Left lung (tissue), 10 donors: ENCODE results near the gene C6orf132. TPM values are rescaled to one million over a fixed set of nuclear protein-coding genes. Genes with fewer than 3 reads are reported as not detected.

Experiments
- ATAC-seq: fragments of 200-7000 bp; cut with Tn5 transposase; one replicate; pipeline ENCODE4 v1.9.1; 2020; ENCODE audit warnings: moderate library complexity
- DNase-seq, 4 donors: peaks; one replicate each; pipeline ENCODE4 v3.0.0-alpha.2; 2013 to 2020
- H3K27ac ChIP-seq, 2 donors: fragments of 200-600 bp; sonication (generic) in 1 of 2; one replicate each; pipeline versions ENCODE4 v1.5.0 to v1.8.0; 2020 to 2021
- H3K27me3 ChIP-seq, 2 donors: fragments of 200-600 bp; sonication (generic) in 1 of 2; one replicate each; pipeline versions ENCODE4 v1.5.0 to v1.8.0; 2020 to 2021
- H3K36me3 ChIP-seq, 2 donors: fragments of 200-600 bp; sonication (generic) in 1 of 2; one replicate each; pipeline versions ENCODE4 v1.5.0 to v1.8.0; 2020 to 2021
- H3K4me1 ChIP-seq, 2 donors: fragments of 200-600 bp; one replicate each; pipeline ENCODE4 v1.8.0; 2021
- H3K4me3 ChIP-seq, 2 donors: fragments of 200-600 bp; sonication (generic) in 1 of 2; one replicate each; pipeline versions ENCODE4 v1.5.0 to v1.8.0; 2020 to 2021; ENCODE audit warnings: mild to moderate bottlenecking in 1 of 2
- H3K9me3 ChIP-seq, 2 donors: fragments of 200-600 bp; sonication (generic) in 1 of 2; one replicate each; pipeline versions ENCODE4 v1.5.0 to v1.8.0; 2020 to 2021
- intact Hi-C, 2 donors: fragments of 100-400 bp; cut with DNase I; formaldehyde crosslinking; loops; one replicate each; pipeline versions ENCODE4 v1.11.2 to v1.14.2; 2022
- polyA plus RNA-seq, 6 donors: library from polyadenylated mRNA; unstranded; fragments of 120-200 nt; gene quantifications; one replicate each; pipeline ENCODE4 v1.2.1, GENCODE V29; 2013; ENCODE audit not compliant: insufficient read length in 6 of 6
- total RNA-seq, 2 donors: library from RNA; stranded (reverse); fragmentation: NEBNext Ultra II Directional; extraction: Animal tissue kit (Norgen Biotek cat#: 25700); gene quantifications; one replicate each; pipeline ENCODE4 v1.2.1, GENCODE V29; 2021
- TF ChIP-seq, protein P1 (sequence below), 2 donors: fragments of 200-600 bp; sonication (generic) in 1 of 2; IDR thresholded peaks; one replicate each; pipeline versions ENCODE4 v1.5.0 to v1.8.0; 2021; ENCODE audit warnings: antibody characterized with exemption in 2 of 2
- donor health status: DM: no; HTN: yes; CAD: no.
- donor health status: DM: no; HTN: no; CAD: no.

The C6orf132 gene
- total and polyA plus RNA-seq, 8 donors = 2.4 to 20.3 (median 3.0) TPM

GRCh38 chr6:42113936-42114636, 28.3 kb downstream of the C6orf132 start:
- intact Hi-C loops = no loop called here
- no peak for DNase-seq
- TF ChIP-seq, protein P1, sequence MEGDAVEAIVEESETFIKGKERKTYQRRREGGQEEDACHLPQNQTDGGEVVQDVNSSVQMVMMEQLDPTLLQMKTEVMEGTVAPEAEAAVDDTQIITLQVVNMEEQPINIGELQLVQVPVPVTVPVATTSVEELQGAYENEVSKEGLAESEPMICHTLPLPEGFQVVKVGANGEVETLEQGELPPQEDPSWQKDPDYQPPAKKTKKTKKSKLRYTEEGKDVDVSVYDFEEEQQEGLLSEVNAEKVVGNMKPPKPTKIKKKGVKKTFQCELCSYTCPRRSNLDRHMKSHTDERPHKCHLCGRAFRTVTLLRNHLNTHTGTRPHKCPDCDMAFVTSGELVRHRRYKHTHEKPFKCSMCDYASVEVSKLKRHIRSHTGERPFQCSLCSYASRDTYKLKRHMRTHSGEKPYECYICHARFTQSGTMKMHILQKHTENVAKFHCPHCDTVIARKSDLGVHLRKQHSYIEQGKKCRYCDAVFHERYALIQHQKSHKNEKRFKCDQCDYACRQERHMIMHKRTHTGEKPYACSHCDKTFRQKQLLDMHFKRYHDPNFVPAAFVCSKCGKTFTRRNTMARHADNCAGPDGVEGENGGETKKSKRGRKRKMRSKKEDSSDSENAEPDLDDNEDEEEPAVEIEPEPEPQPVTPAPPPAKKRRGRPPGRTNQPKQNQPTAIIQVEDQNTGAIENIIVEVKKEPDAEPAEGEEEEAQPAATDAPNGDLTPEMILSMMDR (IDR thresholded peaks at IDR 0.05) = no peak
- Histone ChIP-seq H3K27me3 (no peaks in the 10 kb centered on the region), H3K36me3 (no peaks in the 10 kb centered on the region), H3K27ac (no peak overlapping the region), H3K4me1 (peaks cover 0 to 4% of the 10 kb centered on the region in 2 donors), H3K4me3 (no peak overlapping the region), H3K9me3 (no peaks in the 10 kb centered on the region)
- ATAC-seq = no peak

DNA sequence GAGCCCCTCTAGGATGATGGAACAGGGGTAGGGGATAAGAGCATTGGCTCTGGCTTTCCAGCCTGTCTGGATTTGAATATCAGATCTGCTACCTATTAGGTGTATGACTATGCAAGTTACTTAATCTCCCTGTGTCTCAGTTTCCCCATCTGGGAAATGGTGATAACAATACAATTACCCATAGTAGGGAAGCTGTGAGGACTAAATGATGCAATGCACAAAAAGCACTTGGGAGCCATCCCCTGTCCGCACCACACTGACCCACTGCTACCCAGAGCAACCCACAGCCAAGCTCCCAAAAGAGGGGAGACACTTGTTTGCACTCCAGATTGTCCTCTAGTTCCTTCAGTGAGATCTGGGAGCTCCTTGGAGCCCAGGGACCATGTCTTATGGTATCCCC, 30.1 kb downstream of the C6orf132 start:
- H3K9me3 ChIP-seq = no peaks in the 10 kb centered on the region
- H3K27me3 ChIP-seq = no peaks in the 10 kb centered on the region
- ATAC-seq (no peak), DNase-seq (no peak)
- TF ChIP-seq, protein P1 (IDR thresholded peaks at IDR 0.05) = no peak
- no peak overlapping the region for H3K27ac ChIP-seq
- intact Hi-C loops = no loop called here
- H3K36me3 ChIP-seq = no peaks in the 10 kb centered on the region
- H3K4me1 ChIP-seq = no peaks in the 10 kb centered on the region
- no peak overlapping the region for H3K4me3 ChIP-seq

- intact Hi-C loops = no loop called here
- TF ChIP-seq, protein P1 (IDR thresholded peaks at IDR 0.05) = no peak
- H3K27me3 ChIP-seq = no peaks in the 10 kb centered on the region
- H3K4me3 ChIP-seq = no peak overlapping the region
- H3K36me3 ChIP-seq = no peaks in the 10 kb centered on the region
- H3K4me1 ChIP-seq = no peaks in the 10 kb centered on the region
- no peak overlapping the region for H3K27ac ChIP-seq
- DNase-seq (no peak), ATAC-seq (no peak)
- H3K9me3 ChIP-seq = no peaks in the 10 kb centered on the region
Observed at GRCh38 chr6:42110683-42111082, 31.7 kb downstream of the C6orf132 start.

DNA sequence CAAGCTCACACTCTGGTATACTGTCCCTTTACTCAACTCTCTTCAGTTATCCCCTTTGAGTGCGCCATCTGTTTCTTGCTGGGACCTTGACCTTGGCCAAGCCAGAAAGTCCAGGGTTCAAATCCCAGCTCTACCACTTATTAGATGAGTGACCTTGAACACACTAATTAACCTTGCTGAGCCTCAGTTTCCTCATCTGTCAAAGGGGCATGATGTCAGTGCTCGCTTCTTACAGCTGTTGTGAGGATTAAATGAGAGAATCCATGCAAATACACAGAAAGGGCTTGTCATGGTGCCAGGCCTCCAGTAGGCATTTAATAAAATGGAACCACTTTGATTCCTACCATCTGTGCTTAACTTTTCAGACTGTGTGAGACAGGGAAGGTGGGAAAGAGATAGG, 34.3 kb downstream of the C6orf132 start:
- H3K27me3 ChIP-seq = peaks cover 0 to 19% of the 10 kb centered on the region in 2 donors
- H3K9me3 ChIP-seq = no peaks in the 10 kb centered on the region
- H3K36me3 ChIP-seq = no peaks in the 10 kb centered on the region
- H3K4me1 ChIP-seq = peaks cover 8 to 25% of the 10 kb centered on the region in 2 donors
- H3K4me3 ChIP-seq = no peak overlapping the region
- TF ChIP-seq, protein P1 (IDR thresholded peaks at IDR 0.05) = no peak
- DNase-seq = no peak
- no peak overlapping the region for H3K27ac ChIP-seq
- intact Hi-C loops = no loop called here
- ATAC-seq = no peak

- H3K9me3 ChIP-seq = no peaks in the 10 kb centered on the region
- intact Hi-C loops = no loop called here
Observed at GRCh38 chr6:42106112-42107023, 36.1 kb downstream of the C6orf132 start.

More at GRCh38 chr6:42106112-42107023, 36.1 kb downstream of the C6orf132 start:
- no peak overlapping the region for H3K4me3 ChIP-seq
- H3K4me1 ChIP-seq = peaks cover 12 to 28% of the 10 kb centered on the region in 2 donors
- DNase-seq (no peak), ATAC-seq (no peak)
- H3K27ac ChIP-seq = no peak overlapping the region
- H3K27me3 ChIP-seq = peaks cover 0 to 19% of the 10 kb centered on the region in 2 donors
- H3K36me3 ChIP-seq = no peaks in the 10 kb centered on the region
- TF ChIP-seq, protein P1 (IDR thresholded peaks at IDR 0.05) = no peak
